ENCODE data around the gene SETBP1.

Gene SETBP1

GRCh38 chr18:44997174-44997573 is 316.5 kb downstream of the SETBP1 start:
- no peak for DNase-seq

GRCh38 chr18:44998360-44998759 is 317.7 kb downstream of the SETBP1 start:
- DNase-seq, result no peak

GRCh38 chr18:45004546-45005080 is 323.9 kb downstream of the SETBP1 start:
- DNase-seq, result no peak

- DNase-seq, result no peak
These were observed 326.2 kb downstream of the SETBP1 start for GRCh38 chr18:45006934-45007333.

- no peak for DNase-seq
These were observed 326.8 kb downstream of the SETBP1 start for GRCh38 chr18:45007531-45007930.

GRCh38 chr18:45008694-45009413 is 328.2 kb downstream of the SETBP1 start:
- no peak for DNase-seq

- no peak for DNase-seq
These were observed 329.1 kb downstream of the SETBP1 start for GRCh38 chr18:45009756-45010155.

- no peak for DNase-seq
These were observed 331.6 kb downstream of the SETBP1 start for GRCh38 chr18:45012286-45012685.

- no peak for DNase-seq
These were observed 333.4 kb downstream of the SETBP1 start for GRCh38 chr18:45014047-45014501.

- no peak for DNase-seq
These were observed 335.1 kb downstream of the SETBP1 start for GRCh38 chr18:45015788-45016128.

GRCh38 chr18:45019469-45019868 is 338.8 kb downstream of the SETBP1 start:
- no peak for DNase-seq

GRCh38 chr18:45023519-45023918 is 342.8 kb downstream of the SETBP1 start:
- no peak for DNase-seq

- peak; percentile 2 for DNase-seq
These were observed 343.8 kb downstream of the SETBP1 start for GRCh38 chr18:45024357-45025088.

- no peak for DNase-seq
These were observed 344.4 kb downstream of the SETBP1 start for GRCh38 chr18:45025089-45025450.

- DNase-seq, result no peak
These were observed 345.5 kb downstream of the SETBP1 start for GRCh38 chr18:45026162-45026561.

- no peak for DNase-seq
These were observed 353.5 kb downstream of the SETBP1 start for GRCh38 chr18:45034179-45034578.

- DNase-seq, result no peak
These were observed 356.9 kb downstream of the SETBP1 start for GRCh38 chr18:45037618-45038017.

GRCh38 chr18:45039376-45039775 is 358.7 kb downstream of the SETBP1 start:
- no peak for DNase-seq

GRCh38 chr18:45040879-45041278 is 360.2 kb downstream of the SETBP1 start:
- no peak for DNase-seq

- DNase-seq, result no peak
These were observed 364.1 kb downstream of the SETBP1 start for GRCh38 chr18:45044787-45045186.

- DNase-seq, result no peak
These were observed 365.5 kb downstream of the SETBP1 start for GRCh38 chr18:45046228-45046627.

GRCh38 chr18:45046961-45047360 is 366.3 kb downstream of the SETBP1 start:
- no peak for DNase-seq

GRCh38 chr18:45049578-45050319 is 369.1 kb downstream of the SETBP1 start:
- peak; percentile 18 for DNase-seq
